Thoracic aorta (tissue), 2 donors: ENCODE results near the gene CDY2A. TPM values are rescaled to one million over a fixed set of nuclear protein-coding genes. Genes with fewer than 3 reads are reported as not detected.
"Not testable (repeated sequence)": the region's sequence is repeated elsewhere in the genome, so short reads cannot be mapped to it uniquely, and the experiment has no call there.

Source experiments
- ATAC-seq: fragments of 150-250 bp; one replicate; pipeline ENCODE4 v1.8.0; 2017; ENCODE audit warnings: low read depth; ENCODE audit not compliant: insufficient number of reproducible peaks, low FRiP score
- DNase-seq: peaks from one replicate; pipeline ENCODE4 v3.0.0-alpha.2; 2020; ENCODE audit warnings: low spot score
- H3K27ac ChIP-seq, 2 donors: fragments of 200-600 bp; sonication (generic); 1 replicate in 1 of 2; 2 replicates in 1 of 2; pipeline ENCODE4 v1.5.1; 2016; ENCODE audit warnings: mild to moderate bottlenecking in 2 of 2, moderate library complexity in 2 of 2
- H3K27me3 ChIP-seq: fragments of 200-600 bp; sonication (generic); replicated peaks from 2 replicates; pipeline ENCODE4 v1.6.0; 2016; ENCODE audit warnings: mild to moderate bottlenecking; ENCODE audit not compliant: insufficient read depth
- H3K36me3 ChIP-seq: fragments of 200-600 bp; sonication (generic); one replicate; pipeline ENCODE4 v1.5.1; 2016
- H3K4me1 ChIP-seq, 2 donors: fragments of 200-600 bp; sonication (generic); 1 replicate in 1 of 2; 2 replicates in 1 of 2; pipeline versions ENCODE4 v1.5.1 to v1.6.0; 2016; ENCODE audit warnings: low read depth in 2 of 2, mild to moderate bottlenecking in 1 of 2; ENCODE audit not compliant: control insufficient read depth in 1 of 2
- H3K4me3 ChIP-seq: fragments of 200-600 bp; sonication (generic); 2 replicates; pipeline ENCODE4 v1.5.1; 2016; ENCODE audit warnings: mild to moderate bottlenecking
- H3K9me3 ChIP-seq: fragments of 200-600 bp; sonication (generic); 2 replicates; pipeline ENCODE4 v1.5.1; 2016
- total RNA-seq, 2 donors: library from RNA; depleted of rRNA; stranded (reverse); fragments of >200 nt; gene quantifications; one replicate each; pipeline versions ENCODE4 v1.1.0 to v1.2.3, GENCODE V29; 2016

CDY2A gene
- total RNA-seq, 2 donors from 2014 or later, result not detected

DNA sequence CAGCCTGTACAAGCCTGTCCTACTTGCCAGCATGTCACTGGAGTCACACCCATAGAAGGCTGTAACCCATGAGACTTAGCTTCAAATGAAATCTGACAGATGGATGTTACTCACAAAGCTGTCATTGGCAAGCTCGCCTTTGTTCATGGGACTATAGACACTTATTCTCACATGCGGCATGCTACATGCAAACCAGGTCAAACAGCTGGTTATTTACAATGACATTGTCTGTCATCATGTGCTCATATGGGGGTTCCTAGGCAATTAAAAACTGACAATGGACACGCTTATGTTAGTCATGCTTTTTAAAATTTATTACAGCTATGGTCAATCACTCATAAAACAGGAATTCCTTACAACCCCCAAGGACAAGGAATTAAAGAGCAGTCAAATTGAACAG, 30.9 kb downstream of the CDY2A start:
- not testable (repeated sequence) for H3K27me3 ChIP-seq, ATAC-seq, H3K4me3 ChIP-seq, H3K4me1 ChIP-seq, DNase-seq, H3K36me3 ChIP-seq, H3K27ac ChIP-seq, H3K9me3 ChIP-seq

DNA sequence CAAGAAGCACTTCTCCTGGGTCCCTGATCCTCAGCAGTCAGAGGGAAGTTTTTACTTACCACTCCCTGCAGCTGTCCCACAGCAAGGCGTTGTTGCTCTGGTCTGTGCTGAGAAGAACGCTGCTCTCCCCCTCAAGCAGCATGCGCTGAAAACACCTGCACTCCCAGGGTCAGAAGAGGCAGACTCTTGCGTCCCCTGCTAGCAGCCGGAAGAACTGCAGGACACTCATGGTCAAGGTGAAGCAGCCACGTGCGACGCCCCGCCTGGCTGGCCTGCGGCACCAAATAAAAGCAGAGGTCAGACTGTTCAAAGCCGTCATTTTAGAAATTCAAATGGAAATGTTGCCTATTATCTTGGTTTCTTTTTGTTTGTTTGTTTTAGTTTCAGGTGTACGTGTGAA, 47.9 kb downstream of the CDY2A start:
- H3K36me3 ChIP-seq, H3K27ac ChIP-seq, H3K9me3 ChIP-seq, ATAC-seq, DNase-seq, H3K27me3 ChIP-seq, H3K4me3 ChIP-seq, H3K4me1 ChIP-seq: not testable (repeated sequence)

Other genes with a start within 250 kb of the CDY2A start
- gene CDY2B, start 145.6 kb upstream of the CDY2A start, total RNA-seq, result not detected